Natural killer cell (primary cell): Measurements from ENCODE around the gene G3BP1. TPM values are rescaled to one million over a fixed set of nuclear protein-coding genes. Genes with fewer than 3 reads are reported as not detected.
"Not testable (repeated sequence)": the region's sequence is repeated elsewhere in the genome, so short reads cannot be mapped to it uniquely, and the experiment has no call there.

ENCODE experiments used
- ATAC-seq, 3 donors: fragments of 150-1000 bp in 2 of 3; fragments of 200-7000 bp in 1 of 3; cut with Tn5 transposase; 1 replicate in 1 of 3; 2 replicates in 2 of 3; pipeline ENCODE4 v1.10.0; 2021; ENCODE audit warnings: mild to moderate bottlenecking in 2 of 3, moderate library complexity in 2 of 3
- DNase-seq, 2 donors: peaks; one replicate each; pipeline versions ENCODE4 v3.0.0 to v3.0.0-alpha.2; 2013 to 2021; ENCODE audit warnings: mixed read lengths in 1 of 2
- H3K27ac ChIP-seq: one replicate; pipeline ENCODE4 v1.5.1; 2013; ENCODE audit warnings: mild to moderate bottlenecking, low read length
- H3K27me3 ChIP-seq: one replicate; pipeline ENCODE4 v1.6.1; 2013; ENCODE audit warnings: low read length; ENCODE audit not compliant: control insufficient read depth, insufficient read depth
- H3K36me3 ChIP-seq: one replicate; pipeline ENCODE4 v1.6.1; 2013; ENCODE audit warnings: low read length; ENCODE audit not compliant: control insufficient read depth, insufficient read depth
- H3K4me1 ChIP-seq: one replicate; pipeline ENCODE4 v1.6.1; 2013; ENCODE audit warnings: low read length; ENCODE audit not compliant: control insufficient read depth, insufficient read depth
- H3K4me3 ChIP-seq: one replicate; pipeline ENCODE4 v1.5.1; 2013; ENCODE audit warnings: low read length
- H3K9me3 ChIP-seq: one replicate; pipeline ENCODE4 v1.6.1; 2013; ENCODE audit warnings: low read length; ENCODE audit not compliant: control insufficient read depth, insufficient read depth
- H3K27ac Mint-ChIP-seq, 2 donors: one replicate each; pipeline ENCODE4 v1.8.0; 2022; ENCODE audit warnings: mild to moderate bottlenecking in 2 of 2, mixed read lengths in 2 of 2, moderate library complexity in 1 of 2
- H3K27me3 Mint-ChIP-seq, 2 donors: one replicate each; pipeline ENCODE4 v1.8.0; 2022; ENCODE audit warnings: low read depth in 2 of 2, mixed read lengths in 2 of 2
- H3K36me3 Mint-ChIP-seq: one replicate; pipeline ENCODE4 v1.8.0; 2022; ENCODE audit warnings: mixed read lengths
- H3K4me1 Mint-ChIP-seq, 2 donors: one replicate each; pipeline ENCODE4 v1.8.0; 2022; ENCODE audit warnings: mixed read lengths in 2 of 2
- H3K4me3 Mint-ChIP-seq: one replicate; pipeline ENCODE4 v1.8.0; 2022; ENCODE audit warnings: mild to moderate bottlenecking, moderate library complexity, mixed read lengths
- H3K9me3 Mint-ChIP-seq, 2 donors: one replicate each; pipeline ENCODE4 v1.8.0; 2022; ENCODE audit warnings: mixed read lengths in 2 of 2
- CTCF ChIP-seq: fragments of 200-600 bp; IDR thresholded peaks from one replicate; pipeline ENCODE4 v1.8.0; 2022; ENCODE audit warnings: antibody characterized with exemption
- WGBS: methylation state at CpG from one replicate; pipeline ENCODE4 v1.1.7; 2013; ENCODE audit warnings: missing lambda C conversion rate; ENCODE audit not compliant: insufficient coverage; 5-methylcytosine and 5-hydroxymethylcytosine counted together
- intact Hi-C: fragments of 100-400 bp; cut with micrococcal nuclease; formaldehyde crosslinking; loops from one replicate; pipeline ENCODE4 v1.14.2; 2022
- total RNA-seq, 4 donors: library from RNA; stranded (reverse); fragments of 120-200 nt in 1 of 4; gene quantifications; one replicate each; pipeline versions ENCODE4 v1.2.3 to v1.2.4, GENCODE V29; 2013 to 2022

G3BP1 gene
- total RNA-seq, 3 donors from 2014 or later (not counting 1 experiment from before 2014, with no cell fraction given): 94.9 to 127 (median 121) TPM

DNA sequence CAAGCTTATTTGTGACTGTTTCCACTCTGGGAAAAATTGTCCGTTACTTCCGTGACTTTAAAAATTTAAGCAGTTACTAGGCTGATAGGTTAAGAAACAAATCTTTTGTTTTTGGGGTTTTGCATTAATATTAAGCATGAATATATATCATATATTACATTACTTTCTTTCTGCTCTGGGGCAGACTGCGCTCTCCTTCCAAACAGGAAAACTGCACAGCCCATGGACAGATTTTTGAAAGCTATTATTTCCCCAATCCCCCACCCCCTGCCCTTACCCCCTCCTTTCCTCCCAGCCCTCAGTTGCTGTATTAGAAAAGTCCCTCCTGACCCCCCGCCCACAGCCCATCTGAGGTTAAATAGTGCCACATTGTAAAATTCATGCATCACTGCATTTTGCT, 50.4 kb downstream of the G3BP1 start:
- no peaks in the 10 kb centered on the region for H3K36me3 Mint-ChIP-seq

GRCh38 chr5:151825445-151825844, 53.7 kb downstream of the G3BP1 start:
- Histone ChIP-seq H3K4me3 (no peak overlapping the region), H3K27me3 (no peaks in the 10 kb centered on the region), H3K27ac (no peak overlapping the region), H3K4me1 (no peaks in the 10 kb centered on the region), H3K9me3 (no peaks in the 10 kb centered on the region), H3K36me3 (no peaks in the 10 kb centered on the region)
- H3K4me1 Mint-ChIP-seq: peaks cover 5 to 7% of the 10 kb centered on the region in 2 donors
- TF ChIP-seq CTCF: peak; percentile 75
- DNase-seq: peak in 1 of 2 donors; percentile 70
- no peak overlapping the region for H3K4me3 Mint-ChIP-seq
- ATAC-seq: peak in 2 of 3 donors; percentile 47 to 60
- WGBS: 35% methylated on average over 1 of the region's 1 CpG
- intact Hi-C loops: loop anchor here (1.0 to 2.0 kb wide), 2 partner anchors 318 to 679 kb away; no protein-coding TSS in a partner anchor
- H3K36me3 Mint-ChIP-seq: no peaks in the 10 kb centered on the region
- no peaks in the 10 kb centered on the region for H3K9me3 Mint-ChIP-seq
- no peaks in the 10 kb centered on the region for H3K27me3 Mint-ChIP-seq
- no peak overlapping the region for H3K27ac Mint-ChIP-seq

More for the DNA sequence above, 50.4 kb downstream of the G3BP1 start:
- H3K27me3 ChIP-seq: no peaks in the 10 kb centered on the region
- peaks cover 12 to 17% of the 10 kb centered on the region in 2 donors for H3K4me1 Mint-ChIP-seq
- no peaks in the 10 kb centered on the region for H3K9me3 ChIP-seq
- H3K4me1 ChIP-seq: no peaks in the 10 kb centered on the region
- DNase-seq (no peak), ATAC-seq (no peak)
- H3K27ac Mint-ChIP-seq: no peak overlapping the region
- H3K27me3 Mint-ChIP-seq: no peaks in the 10 kb centered on the region
- H3K9me3 Mint-ChIP-seq: no peaks in the 10 kb centered on the region
- H3K36me3 ChIP-seq: no peaks in the 10 kb centered on the region
- H3K4me3 ChIP-seq: no peak overlapping the region
- TF ChIP-seq CTCF: no peak
- intact Hi-C loops: no loop called here
- no peak overlapping the region for H3K27ac ChIP-seq
- WGBS: 94% methylated on average over 4 of the region's 4 CpGs
- no peak overlapping the region for H3K4me3 Mint-ChIP-seq

GRCh38 chr5:151829370-151829769, 57.6 kb downstream of the G3BP1 start:
- ATAC-seq: no peak
- Mint-ChIP-seq H3K36me3 (peaks cover 20% of the 10 kb centered on the region), H3K27me3 (no peaks in the 10 kb centered on the region), H3K4me1 (peaks cover 17 to 18% of the 10 kb centered on the region in 2 donors), H3K27ac (no peak overlapping the region), H3K9me3 (peaks cover 6 to 21% of the 10 kb centered on the region in 2 donors), H3K4me3 (no peak overlapping the region)
- no peak for TF ChIP-seq CTCF
- H3K4me1 ChIP-seq: peaks cover 13% of the 10 kb centered on the region
- intact Hi-C loops: no loop called here
- DNase-seq: no peak
- no peaks in the 10 kb centered on the region for H3K27me3 ChIP-seq
- H3K4me3 ChIP-seq: no peak overlapping the region
- no peak overlapping the region for H3K27ac ChIP-seq
- H3K36me3 ChIP-seq: no peaks in the 10 kb centered on the region
- H3K9me3 ChIP-seq: peaks cover 24% of the 10 kb centered on the region
- 100% methylated on average over 1 of the region's 1 CpG for WGBS

GRCh38 chr5:151832843-151833242, 61.1 kb downstream of the G3BP1 start:
- 93% methylated on average over 4 of the region's 4 CpGs for WGBS

More at GRCh38 chr5:151832843-151833242, 61.1 kb downstream of the G3BP1 start:
- intact Hi-C loops, H3K4me3 ChIP-seq, H3K27ac Mint-ChIP-seq, ATAC-seq, H3K27ac ChIP-seq, DNase-seq, H3K36me3 ChIP-seq, H3K4me3 Mint-ChIP-seq, H3K27me3 ChIP-seq, H3K27me3 Mint-ChIP-seq: not testable (repeated sequence)
- H3K36me3 Mint-ChIP-seq: peaks cover 43% of the 10 kb centered on the region
- Histone ChIP-seq H3K4me1 (peaks cover 13% of the 10 kb centered on the region), H3K9me3 (peaks cover 26% of the 10 kb centered on the region)
- peaks cover 10 to 18% of the 10 kb centered on the region in 2 donors for H3K4me1 Mint-ChIP-seq
- H3K9me3 Mint-ChIP-seq: peaks cover 16 to 29% of the 10 kb centered on the region in 2 donors
